ENCODE results near the gene TRAF2.

The TRAF2 gene

GRCh38 chr9:136952876-136953770, 66.8 kb downstream of the TRAF2 start:
- no peaks in the 10 kb centered on the region for H3K36me3 ChIP-seq (ENCODE audit: insufficient read depth, low read length)
- H3K27me3 ChIP-seq (ENCODE audit: control insufficient read depth in 1 of 2, insufficient read depth in 2 of 2, low read length in 2 of 2), result no peaks in the 10 kb centered on the region
- H3K9ac ChIP-seq (ENCODE audit: low read length), result no peak overlapping the region
- H3K4me3 ChIP-seq (ENCODE audit: low read depth in 1 of 2, low read length in 2 of 2), result no peak overlapping the region
- no peaks in the 10 kb centered on the region for H3K9me3 ChIP-seq (ENCODE audit: low read length)
- no peak overlapping the region for H3K27ac ChIP-seq (ENCODE audit: low read depth, low read length)
- H3K4me1 ChIP-seq (ENCODE audit: insufficient read depth, low read length), result no peaks in the 10 kb centered on the region

GRCh38 chr9:136953771-136954269, 67.5 kb downstream of the TRAF2 start:
- Histone ChIP-seq H3K36me3 (ENCODE audit: insufficient read depth, low read length) (no peaks in the 10 kb centered on the region), H3K27ac (ENCODE audit: low read depth, low read length) (no peak overlapping the region)

GRCh38 chr9:136954270-136955083, 68.2 kb downstream of the TRAF2 start:
- Histone ChIP-seq H3K4me1 (ENCODE audit: insufficient read depth, low read length) (no peaks in the 10 kb centered on the region), H3K9me3 (ENCODE audit: low read length) (no peaks in the 10 kb centered on the region), H3K27ac (ENCODE audit: low read depth, low read length) (no peak overlapping the region), H3K27me3 (ENCODE audit: control insufficient read depth in 1 of 2, insufficient read depth in 2 of 2, low read length in 2 of 2) (no peaks in the 10 kb centered on the region), H3K36me3 (ENCODE audit: insufficient read depth, low read length) (no peaks in the 10 kb centered on the region), H3K9ac (ENCODE audit: low read length) (no peak overlapping the region), H3K4me3 (ENCODE audit: low read depth in 1 of 2, low read length in 2 of 2) (no peak overlapping the region)

More at GRCh38 chr9:136953771-136954269, 67.5 kb downstream of the TRAF2 start:
- no peaks in the 10 kb centered on the region for H3K9me3 ChIP-seq (ENCODE audit: low read length)
- no peak overlapping the region for H3K9ac ChIP-seq (ENCODE audit: low read length)
- H3K27me3 ChIP-seq (ENCODE audit: control insufficient read depth in 1 of 2, insufficient read depth in 2 of 2, low read length in 2 of 2), result no peaks in the 10 kb centered on the region
- no peaks in the 10 kb centered on the region for H3K4me1 ChIP-seq (ENCODE audit: insufficient read depth, low read length)
- no peak overlapping the region for H3K4me3 ChIP-seq (ENCODE audit: low read depth in 1 of 2, low read length in 2 of 2)

- H3K36me3 ChIP-seq (ENCODE audit: insufficient read depth, low read length), result no peaks in the 10 kb centered on the region
These were observed 69.1 kb downstream of the TRAF2 start for GRCh38 chr9:136955202-136955942.

GRCh38 chr9:136955943-136956335, 69.6 kb downstream of the TRAF2 start:
- Histone ChIP-seq H3K36me3 (ENCODE audit: insufficient read depth, low read length) (no peaks in the 10 kb centered on the region), H3K9ac (ENCODE audit: low read length) (no peak overlapping the region), H3K27ac (ENCODE audit: low read depth, low read length) (no peak overlapping the region), H3K27me3 (ENCODE audit: control insufficient read depth in 1 of 2, insufficient read depth in 2 of 2, low read length in 2 of 2) (no peaks in the 10 kb centered on the region), H3K4me3 (ENCODE audit: low read depth in 1 of 2, low read length in 2 of 2) (no peak overlapping the region), H3K4me1 (ENCODE audit: insufficient read depth, low read length) (no peaks in the 10 kb centered on the region), H3K9me3 (ENCODE audit: low read length) (no peaks in the 10 kb centered on the region)

More at GRCh38 chr9:136955202-136955942, 69.1 kb downstream of the TRAF2 start:
- no peaks in the 10 kb centered on the region for H3K9me3 ChIP-seq (ENCODE audit: low read length)
- H3K27me3 ChIP-seq (ENCODE audit: control insufficient read depth in 1 of 2, insufficient read depth in 2 of 2, low read length in 2 of 2), result no peaks in the 10 kb centered on the region
- H3K4me3 ChIP-seq (ENCODE audit: low read depth in 1 of 2, low read length in 2 of 2), result no peak overlapping the region
- H3K27ac ChIP-seq (ENCODE audit: low read depth, low read length), result no peak overlapping the region
- H3K9ac ChIP-seq (ENCODE audit: low read length), result no peak overlapping the region
- no peaks in the 10 kb centered on the region for H3K4me1 ChIP-seq (ENCODE audit: insufficient read depth, low read length)

GRCh38 chr9:136956604-136957003, 70.3 kb downstream of the TRAF2 start:
- Histone ChIP-seq H3K4me3 (ENCODE audit: low read depth in 1 of 2, low read length in 2 of 2) (no peak overlapping the region), H3K4me1 (ENCODE audit: insufficient read depth, low read length) (no peaks in the 10 kb centered on the region), H3K9ac (ENCODE audit: low read length) (no peak overlapping the region), H3K27me3 (ENCODE audit: control insufficient read depth in 1 of 2, insufficient read depth in 2 of 2, low read length in 2 of 2) (no peaks in the 10 kb centered on the region), H3K9me3 (ENCODE audit: low read length) (no peaks in the 10 kb centered on the region), H3K27ac (ENCODE audit: low read depth, low read length) (no peak overlapping the region), H3K36me3 (ENCODE audit: insufficient read depth, low read length) (no peaks in the 10 kb centered on the region)

GRCh38 chr9:136957461-136957860, 71.1 kb downstream of the TRAF2 start:
- no peak overlapping the region for H3K4me3 ChIP-seq (ENCODE audit: low read depth in 1 of 2, low read length in 2 of 2)
- H3K27ac ChIP-seq (ENCODE audit: low read depth, low read length), result no peak overlapping the region
- H3K36me3 ChIP-seq (ENCODE audit: insufficient read depth, low read length), result no peaks in the 10 kb centered on the region
- no peak overlapping the region for H3K9ac ChIP-seq (ENCODE audit: low read length)
- H3K4me1 ChIP-seq (ENCODE audit: insufficient read depth, low read length), result no peaks in the 10 kb centered on the region
- H3K9me3 ChIP-seq (ENCODE audit: low read length), result no peaks in the 10 kb centered on the region
- H3K27me3 ChIP-seq (ENCODE audit: control insufficient read depth in 1 of 2, insufficient read depth in 2 of 2, low read length in 2 of 2), result no peaks in the 10 kb centered on the region

GRCh38 chr9:136957901-136958300, 71.6 kb downstream of the TRAF2 start:
- Histone ChIP-seq H3K36me3 (ENCODE audit: insufficient read depth, low read length) (no peaks in the 10 kb centered on the region), H3K27ac (ENCODE audit: low read depth, low read length) (no peak overlapping the region), H3K27me3 (ENCODE audit: control insufficient read depth in 1 of 2, insufficient read depth in 2 of 2, low read length in 2 of 2) (no peaks in the 10 kb centered on the region), H3K4me1 (ENCODE audit: insufficient read depth, low read length) (no peaks in the 10 kb centered on the region), H3K9me3 (ENCODE audit: low read length) (no peaks in the 10 kb centered on the region), H3K9ac (ENCODE audit: low read length) (no peak overlapping the region), H3K4me3 (ENCODE audit: low read depth in 1 of 2, low read length in 2 of 2) (no peak overlapping the region)

GRCh38 chr9:136958473-136958872, 72.2 kb downstream of the TRAF2 start:
- Histone ChIP-seq H3K4me1 (ENCODE audit: insufficient read depth, low read length) (no peaks in the 10 kb centered on the region), H3K9ac (ENCODE audit: low read length) (no peak overlapping the region), H3K27ac (ENCODE audit: low read depth, low read length) (no peak overlapping the region), H3K27me3 (ENCODE audit: control insufficient read depth in 1 of 2, insufficient read depth in 2 of 2, low read length in 2 of 2) (no peaks in the 10 kb centered on the region), H3K36me3 (ENCODE audit: insufficient read depth, low read length) (no peaks in the 10 kb centered on the region), H3K4me3 (ENCODE audit: low read depth in 1 of 2, low read length in 2 of 2) (no peak overlapping the region), H3K9me3 (ENCODE audit: low read length) (no peaks in the 10 kb centered on the region)

GRCh38 chr9:136958898-136959850, 72.9 kb downstream of the TRAF2 start:
- H3K4me1 ChIP-seq (ENCODE audit: insufficient read depth, low read length), result no peaks in the 10 kb centered on the region
- no peaks in the 10 kb centered on the region for H3K27me3 ChIP-seq (ENCODE audit: control insufficient read depth in 1 of 2, insufficient read depth in 2 of 2, low read length in 2 of 2)
- H3K4me3 ChIP-seq (ENCODE audit: low read depth in 1 of 2, low read length in 2 of 2), result no peak overlapping the region
- no peaks in the 10 kb centered on the region for H3K9me3 ChIP-seq (ENCODE audit: low read length)
- H3K9ac ChIP-seq (ENCODE audit: low read length), result no peak overlapping the region
- H3K36me3 ChIP-seq (ENCODE audit: insufficient read depth, low read length), result no peaks in the 10 kb centered on the region
- no peak overlapping the region for H3K27ac ChIP-seq (ENCODE audit: low read depth, low read length)

All from muscle layer of colon (tissue), 2 donors.